Measurements from ENCODE around the gene IL36B.

Gene IL36B

DNA sequence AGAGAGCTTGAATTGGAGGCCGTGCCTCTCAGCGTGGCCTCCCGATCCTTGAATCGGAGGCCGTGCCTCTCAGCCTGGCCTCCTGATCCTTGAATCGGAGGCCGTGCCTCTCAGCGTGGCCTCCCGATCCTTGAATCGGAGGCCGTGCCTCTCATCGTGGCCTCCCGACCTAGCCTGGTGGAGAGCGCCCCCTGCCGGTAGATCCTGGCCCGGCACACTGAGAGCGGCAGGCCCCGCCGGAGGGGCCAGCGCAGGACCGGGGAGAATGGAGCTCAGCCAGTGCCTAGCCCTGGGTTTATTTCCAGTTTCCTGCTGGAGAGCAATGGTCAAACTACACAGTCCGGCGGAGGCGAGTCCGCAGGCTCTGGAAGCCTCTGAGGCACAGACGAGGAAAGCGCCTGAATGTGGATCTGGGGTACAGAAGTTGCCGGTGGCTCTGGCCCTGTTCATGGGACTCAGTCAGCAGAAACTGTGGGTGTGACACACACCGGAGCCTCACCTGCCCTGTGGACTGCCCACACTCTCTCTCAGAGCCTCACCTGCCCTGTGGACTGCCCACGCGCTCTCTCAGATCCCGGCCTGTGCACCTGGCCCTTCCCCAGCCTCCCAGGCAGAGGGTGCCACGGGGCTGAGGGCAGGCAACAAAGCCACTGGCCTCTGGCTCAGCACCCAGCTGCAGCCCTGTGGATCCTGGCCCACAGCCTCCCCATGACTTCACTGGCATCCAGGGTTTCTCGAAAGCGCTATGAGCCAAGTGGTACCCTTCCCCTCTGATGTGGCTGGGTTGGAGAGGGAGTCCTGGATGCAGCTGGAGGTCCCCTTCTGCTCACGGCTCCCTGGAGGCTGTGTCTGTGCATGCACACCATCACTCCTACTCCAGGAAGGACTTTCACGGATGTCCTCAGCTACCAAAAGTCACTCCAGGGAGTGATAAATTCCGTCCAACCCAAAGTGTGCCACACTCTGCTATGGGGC is 1.5 kb downstream of the IL36B start:
- no peak for DNase-seq

DNA sequence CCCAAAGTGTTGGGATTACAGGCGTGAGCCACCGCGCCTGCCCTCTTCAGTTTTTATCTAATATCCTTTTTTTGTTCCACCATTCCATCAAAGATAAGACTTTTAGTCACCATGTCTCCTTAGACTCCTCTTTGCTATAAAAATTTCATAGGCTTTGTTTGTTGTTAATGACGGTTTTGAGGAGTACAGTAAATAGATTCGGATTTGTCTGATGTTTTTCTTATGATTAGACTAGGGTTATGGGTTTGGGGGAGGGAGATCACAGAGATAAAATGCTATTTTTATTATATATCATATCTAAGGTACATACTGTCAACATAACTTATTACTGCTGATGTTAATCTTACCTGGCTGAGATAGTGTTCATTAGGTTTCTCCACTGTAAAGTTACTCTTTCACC is 6.2 kb downstream of the IL36B start:
- no peak for DNase-seq

DNA sequence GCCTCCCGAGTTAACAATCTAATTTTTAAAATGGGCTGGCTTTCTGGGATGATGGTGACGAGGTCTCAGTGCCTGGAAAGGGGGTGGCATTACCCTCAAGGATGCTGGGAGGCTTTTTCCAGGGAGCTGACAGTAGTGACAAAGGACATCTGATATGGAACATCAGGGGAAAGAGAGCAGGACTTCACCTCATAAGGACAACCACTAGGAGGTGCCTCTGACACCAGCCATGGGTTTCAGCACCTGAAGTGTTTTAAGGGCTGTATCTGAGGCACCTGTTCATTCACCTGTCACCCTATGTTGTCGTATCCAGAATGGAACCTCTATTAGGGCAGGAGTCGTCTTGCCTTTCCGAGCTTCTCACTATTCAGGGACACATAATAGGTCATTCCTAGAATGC is 10.8 kb downstream of the IL36B start:
- DNase-seq: no peak

DNA sequence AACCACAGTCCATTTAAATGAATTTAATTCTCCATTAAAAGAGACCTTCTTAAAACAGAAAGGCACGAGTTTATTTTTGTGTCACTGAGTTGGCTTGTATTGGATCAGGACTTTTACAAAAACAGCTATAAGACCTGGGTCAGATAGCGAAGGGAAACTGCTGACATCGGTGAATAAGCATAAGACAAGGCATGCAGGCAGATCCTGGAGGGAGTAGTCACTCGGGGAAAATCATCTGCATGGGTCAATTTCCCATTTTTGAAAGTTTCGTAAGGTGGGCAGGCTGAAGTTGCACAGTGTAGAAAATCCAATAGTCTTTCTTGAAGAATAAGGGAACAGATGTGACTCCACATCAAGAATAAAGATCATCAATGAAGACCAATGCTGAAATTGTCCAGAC is 12.9 kb downstream of the IL36B start:
- no peak for DNase-seq

DNA sequence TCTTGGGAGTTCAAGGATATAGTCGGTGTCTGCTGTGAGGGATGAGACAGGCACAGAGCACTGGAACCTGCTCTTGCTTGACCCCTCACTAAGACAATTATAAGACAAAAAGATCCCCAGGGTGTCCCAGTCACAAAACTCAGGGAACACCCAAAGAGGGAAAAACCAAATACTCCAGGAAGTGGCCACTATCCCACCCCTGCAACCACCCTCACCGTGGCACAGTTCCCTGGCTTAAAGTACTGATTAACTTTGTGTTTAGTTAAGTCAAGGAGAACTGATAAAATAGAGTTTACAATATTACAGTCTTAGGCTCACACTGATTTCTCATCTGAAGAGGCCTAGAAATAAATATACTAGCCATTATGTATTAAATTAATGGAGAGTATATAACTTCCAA is 13.5 kb downstream of the IL36B start:
- DNase-seq: no peak

DNA sequence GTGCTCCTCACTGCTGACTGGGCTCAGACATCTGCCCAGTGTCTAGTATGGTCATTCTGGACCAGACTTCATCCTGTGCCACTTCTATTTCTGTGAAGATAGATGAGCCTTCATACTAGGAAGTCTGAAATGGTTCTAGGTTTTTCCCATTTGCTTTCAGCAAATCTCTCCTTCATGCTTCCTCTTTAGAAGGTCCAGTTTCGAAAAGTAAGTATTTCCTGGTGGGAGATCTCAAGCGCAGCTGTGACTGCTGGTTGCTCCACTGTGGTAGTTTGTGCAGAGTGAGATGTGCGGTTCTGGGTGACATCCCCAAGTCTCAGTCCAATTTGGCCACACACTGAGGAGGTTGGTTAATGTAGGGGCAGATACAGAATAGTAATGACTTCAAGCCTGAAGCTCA is 14.4 kb downstream of the IL36B start:
- DNase-seq: no peak

DNA sequence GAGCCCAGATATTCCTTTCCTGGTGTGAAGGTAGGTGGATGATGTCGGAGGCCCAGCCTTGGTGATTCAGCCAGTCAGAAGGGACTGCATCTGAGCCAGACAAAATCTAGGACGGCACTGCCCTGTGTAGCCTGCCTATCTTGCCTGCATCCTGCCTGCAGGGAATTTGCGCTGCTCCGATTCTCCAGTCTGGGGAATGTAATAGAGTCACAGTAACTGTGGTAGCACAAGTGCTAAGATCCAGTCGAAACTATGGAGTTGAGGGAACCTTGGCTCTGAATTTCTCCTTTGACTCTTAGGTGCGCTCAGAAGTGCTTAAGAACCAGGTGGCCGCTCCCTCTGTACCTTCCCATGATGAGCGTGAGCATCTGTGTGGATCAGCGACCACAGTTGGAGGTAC is 15.9 kb downstream of the IL36B start:
- DNase-seq: no peak

DNA sequence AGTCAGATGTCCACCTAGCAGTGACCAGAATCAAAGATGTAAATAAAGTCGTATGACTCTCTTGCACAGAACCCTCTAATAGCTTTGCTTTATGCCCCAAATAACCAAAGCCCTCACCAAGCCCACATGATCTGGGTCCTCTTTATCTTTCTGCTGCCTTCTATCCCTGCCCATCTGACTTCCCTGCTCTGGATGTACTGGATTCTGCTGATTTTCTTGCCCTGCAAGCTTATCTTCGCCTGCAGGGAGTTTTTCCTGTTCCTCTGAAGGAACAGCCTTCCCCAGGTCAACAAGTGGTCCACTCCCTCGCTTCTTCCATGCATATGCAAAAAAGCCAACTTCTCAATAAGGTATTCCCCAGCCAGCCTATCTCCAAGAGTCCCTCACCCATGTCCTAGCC is 18.7 kb downstream of the IL36B start:
- DNase-seq: no peak

DNA sequence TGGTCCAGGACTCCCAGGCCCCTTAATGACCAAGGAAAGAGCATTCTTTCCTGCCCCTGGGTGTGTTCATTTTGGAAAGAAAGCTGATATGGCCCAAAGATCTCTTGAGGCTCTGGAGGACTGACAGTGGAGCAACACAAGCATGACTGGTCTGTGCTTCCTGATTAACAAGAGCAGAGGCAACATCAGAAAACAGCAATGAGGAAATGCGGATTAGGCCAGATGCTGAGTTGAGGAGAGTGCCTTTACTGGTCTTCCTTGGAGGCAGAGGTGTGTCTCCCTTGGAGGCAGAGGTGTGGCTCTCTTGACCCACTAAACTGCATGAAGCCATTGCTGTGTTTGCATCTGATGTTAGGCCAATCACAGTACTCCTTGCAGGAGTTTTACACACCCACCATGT is 19.9 kb downstream of the IL36B start:
- DNase-seq: no peak

DNA sequence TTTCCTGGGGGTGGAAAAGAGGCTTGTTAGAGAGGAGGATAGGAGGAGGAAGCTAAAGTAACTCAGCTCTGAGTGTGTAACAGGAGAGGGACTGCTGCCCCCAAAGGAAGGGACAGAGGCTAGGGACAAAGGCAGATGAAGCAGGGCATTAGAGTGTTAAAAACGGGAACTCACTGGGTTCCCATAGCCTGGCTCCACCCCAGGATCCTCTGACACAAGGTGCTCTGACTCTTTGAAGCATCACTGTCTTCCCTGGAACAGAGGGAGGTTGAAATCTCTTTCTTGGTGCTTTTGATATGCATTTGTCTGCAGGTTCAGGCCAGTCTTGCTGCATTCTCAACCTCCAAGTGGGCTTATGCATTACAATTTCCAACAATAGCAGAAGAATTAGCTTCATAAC is 24.6 kb downstream of the IL36B start:
- DNase-seq: no peak

DNA sequence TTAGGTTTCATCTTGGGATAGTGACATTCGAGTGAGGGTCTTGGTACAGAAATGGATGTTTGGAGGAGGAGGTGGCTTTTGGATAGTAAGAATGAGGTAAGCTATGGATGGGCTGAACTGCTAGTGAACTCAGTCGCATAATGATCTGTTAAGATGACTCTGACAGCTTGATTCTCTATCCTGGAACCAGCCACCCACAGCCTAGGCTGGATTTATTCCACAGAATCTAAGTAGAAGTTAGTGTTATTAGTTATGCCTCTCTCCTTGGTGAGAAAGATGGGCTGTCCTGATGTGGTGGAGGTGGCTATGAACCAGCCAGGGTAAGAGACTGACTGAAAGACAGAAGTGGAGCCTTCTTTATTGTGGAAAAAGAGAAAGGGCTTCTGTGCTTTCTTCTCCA is 25.0 kb downstream of the IL36B start:
- DNase-seq: no peak

DNA sequence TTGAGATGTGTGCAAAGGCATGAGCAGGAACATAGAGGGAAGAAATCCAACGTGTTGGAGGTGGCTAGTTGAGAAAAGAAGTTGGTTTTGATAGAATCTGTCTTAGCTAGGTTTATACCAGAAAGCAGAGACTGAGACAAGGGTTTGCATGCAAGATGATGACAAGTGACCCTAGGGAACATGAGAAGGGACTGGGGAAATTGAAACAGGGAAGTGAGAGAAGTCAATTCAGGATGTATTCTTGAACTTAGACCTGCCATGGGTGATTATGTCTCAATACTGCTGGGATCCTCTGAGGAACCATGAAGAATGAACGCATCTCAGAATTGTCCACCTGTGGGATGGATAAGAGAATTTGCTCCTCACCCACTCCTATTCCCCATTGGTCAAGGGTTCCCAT is 26.9 kb downstream of the IL36B start:
- DNase-seq: no peak

DNA sequence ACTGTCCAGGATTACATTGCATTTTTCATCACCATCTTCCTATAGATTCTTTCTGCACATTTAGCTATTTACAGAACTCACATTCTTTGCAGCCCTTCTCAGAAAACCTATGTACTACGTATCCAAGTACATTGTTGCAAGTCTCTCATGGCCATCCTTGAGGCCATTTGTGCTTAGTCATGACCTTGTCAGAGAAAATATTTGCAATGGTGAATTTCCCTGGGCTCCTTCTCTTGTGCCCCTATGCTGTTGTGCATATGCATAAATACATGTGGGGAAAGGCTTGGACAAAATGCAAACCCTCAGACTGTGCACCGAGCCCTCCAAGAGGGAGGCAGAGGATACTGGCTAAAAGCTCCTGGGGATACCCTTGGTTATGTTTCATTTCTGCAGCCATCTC is 27.9 kb downstream of the IL36B start:
- no peak for DNase-seq

DNA sequence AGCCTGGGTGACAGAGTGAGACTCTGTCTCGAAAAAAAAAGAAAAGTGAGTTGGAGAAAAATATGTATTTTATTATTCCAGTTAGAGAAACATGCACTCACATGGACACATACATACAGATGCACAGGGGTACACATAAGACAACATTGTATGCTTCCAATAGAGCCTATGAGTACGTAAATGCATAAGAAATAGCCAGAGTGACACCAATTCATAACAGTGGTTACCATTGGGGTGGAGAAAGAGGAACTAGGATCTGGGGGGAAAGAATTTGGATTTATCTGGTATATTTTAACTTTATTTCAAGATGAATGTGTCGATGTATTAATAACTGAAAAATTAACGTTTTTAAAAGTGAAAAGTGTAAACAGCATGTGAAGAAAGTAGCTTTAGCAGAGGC is 31.4 kb downstream of the IL36B start:
- DNase-seq: no peak

DNA sequence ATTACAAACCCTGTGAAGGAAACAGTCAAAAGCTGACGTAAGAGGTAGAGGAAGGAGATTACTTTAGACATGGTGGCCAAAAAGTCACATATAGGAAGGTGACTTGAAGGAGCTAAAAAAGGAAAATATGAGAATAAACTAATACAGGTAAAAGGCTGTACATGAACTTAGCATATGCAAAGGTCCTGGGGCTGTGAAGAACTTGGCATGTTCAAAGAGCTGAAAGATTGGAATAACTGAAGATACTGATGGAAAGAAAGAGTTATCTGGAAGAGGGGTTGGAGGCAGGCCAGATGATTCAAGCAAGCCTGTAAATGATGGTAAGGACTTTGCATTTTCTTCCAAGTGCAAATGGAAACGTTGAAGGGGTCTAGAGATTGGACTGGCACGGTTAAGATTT is 34.2 kb downstream of the IL36B start:
- DNase-seq: no peak

DNA sequence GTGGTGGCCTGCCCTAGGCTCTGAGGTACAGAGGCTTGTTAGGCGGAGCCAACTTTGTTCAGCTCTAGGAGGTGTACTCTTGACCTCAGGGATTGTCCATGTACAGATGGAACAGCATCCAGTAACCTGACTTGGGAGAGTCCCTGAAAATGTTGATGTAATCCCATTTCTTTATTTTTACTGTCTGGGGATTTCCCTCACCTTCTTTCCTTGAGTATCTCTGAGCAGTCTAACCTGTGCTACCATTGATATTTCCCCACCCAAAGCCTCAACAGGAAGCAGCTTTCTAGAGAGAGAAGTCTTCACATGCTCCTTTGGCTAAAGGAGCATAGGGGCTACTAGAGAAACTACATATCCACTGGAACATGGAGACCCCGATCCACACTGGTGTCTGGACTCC is 37.0 kb downstream of the IL36B start:
- no peak for DNase-seq

DNA sequence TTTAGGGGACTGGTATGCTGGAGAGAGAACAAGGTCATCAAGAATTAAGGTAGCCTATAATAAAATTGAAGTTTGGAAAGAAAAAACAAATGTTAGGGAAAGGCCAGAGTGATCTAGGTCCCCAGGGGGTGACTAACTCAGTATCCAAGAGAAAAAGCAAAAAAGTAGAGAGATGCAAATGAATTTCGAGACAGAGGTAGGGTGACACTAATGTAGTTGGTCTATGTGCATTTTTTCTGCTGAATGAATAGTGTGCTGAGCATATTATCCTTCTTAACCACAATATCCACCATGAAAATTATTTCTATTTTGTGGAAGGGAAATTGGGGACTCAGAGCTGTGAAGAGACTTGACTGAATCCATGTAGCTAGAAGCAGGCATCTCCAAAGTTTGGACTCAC is 37.6 kb downstream of the IL36B start:
- DNase-seq: no peak

DNA sequence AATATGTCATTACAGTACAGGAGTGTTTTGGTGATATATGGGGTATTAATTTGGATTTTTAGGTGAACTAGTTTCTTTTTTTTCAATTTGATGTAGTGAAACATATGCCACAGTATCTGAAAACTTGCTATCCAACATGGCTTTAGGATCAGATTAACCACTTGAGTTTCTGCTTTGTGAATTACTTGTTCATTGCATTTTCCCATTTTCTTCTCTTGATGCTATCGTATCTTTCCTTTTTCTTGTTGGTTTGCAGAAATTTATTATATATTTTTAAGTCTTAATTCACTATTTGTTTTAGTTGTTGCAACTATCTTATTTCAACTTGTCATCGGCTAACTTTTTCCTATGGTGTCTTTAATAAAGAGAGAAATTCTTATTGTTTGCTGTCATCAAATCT is 38.6 kb downstream of the IL36B start:
- no peak for DNase-seq

DNA sequence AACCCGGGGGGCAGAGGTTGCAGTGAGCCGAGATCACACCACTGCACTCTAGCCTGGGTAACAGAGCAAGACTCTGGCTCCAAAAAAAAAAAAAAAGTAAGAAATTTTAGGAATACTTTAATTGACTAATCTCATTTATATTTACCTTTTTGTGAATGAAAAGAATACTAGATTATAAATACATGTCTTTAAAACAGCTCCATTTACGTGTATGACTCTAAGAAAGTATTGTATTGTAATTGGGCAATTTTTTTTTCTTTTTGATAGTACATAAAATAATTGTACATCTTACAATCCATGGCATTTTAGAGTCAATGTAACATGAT is 39.4 kb downstream of the IL36B start:
- DNase-seq: no peak

DNA sequence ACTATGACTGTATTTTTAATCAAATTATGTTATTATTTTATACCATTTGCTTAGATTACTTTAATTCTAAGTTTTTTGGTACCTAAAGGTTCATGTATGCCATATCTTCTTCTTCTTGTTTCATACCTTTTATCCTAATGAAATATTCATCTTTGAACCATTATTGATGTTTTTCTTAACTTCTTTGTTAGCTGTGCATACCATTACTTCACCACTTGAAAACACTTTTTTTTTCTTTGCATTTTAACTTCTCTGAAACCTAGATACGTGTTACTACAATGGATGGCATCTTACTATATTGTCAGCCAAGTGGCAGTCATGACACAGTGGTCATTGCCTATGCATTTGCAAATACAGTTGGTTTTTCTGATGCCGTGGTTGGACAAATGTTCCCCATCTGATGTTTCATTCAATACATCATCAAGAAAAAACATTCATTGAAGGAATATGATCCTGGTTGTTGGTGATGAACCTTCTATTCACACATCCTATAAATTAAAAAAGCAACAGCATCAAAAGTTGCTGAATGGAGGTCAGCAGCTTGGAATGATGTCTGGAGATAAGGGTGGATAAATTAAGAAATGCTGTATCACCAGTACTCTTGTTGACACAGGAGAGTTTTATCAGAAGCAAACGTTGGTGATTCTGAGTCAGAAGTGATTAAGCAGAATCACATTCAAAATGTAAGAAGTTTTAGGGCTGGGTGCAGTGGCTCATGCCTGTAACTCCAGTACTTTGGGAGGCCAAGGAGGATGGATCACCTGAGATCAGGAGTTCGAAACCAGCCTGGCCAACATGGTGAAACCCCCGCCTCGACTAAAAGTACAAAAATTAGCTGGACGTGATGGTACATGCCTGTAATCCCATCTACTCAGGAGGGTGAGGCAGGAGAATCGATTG is 40.0 kb downstream of the IL36B start:
- DNase-seq: no peak

DNA sequence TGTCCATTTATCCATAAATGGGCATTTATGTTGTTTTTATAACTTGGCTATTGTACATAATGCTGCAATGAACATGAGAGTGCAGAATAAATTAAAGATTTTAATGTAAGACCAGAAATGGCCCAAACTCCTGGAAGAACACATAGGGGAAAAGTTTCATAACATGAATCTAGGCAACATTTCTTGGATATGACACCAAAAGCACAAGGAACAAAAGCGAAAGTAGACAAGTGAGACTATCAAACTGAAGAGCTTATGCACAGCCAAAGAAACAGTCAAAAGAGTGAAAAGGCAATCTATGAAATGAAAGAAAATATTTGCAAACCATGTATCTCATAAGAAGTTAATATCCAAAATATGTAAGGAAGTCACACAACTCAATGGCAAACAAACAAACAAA is 41.6 kb downstream of the IL36B start:
- no peak for DNase-seq

DNA sequence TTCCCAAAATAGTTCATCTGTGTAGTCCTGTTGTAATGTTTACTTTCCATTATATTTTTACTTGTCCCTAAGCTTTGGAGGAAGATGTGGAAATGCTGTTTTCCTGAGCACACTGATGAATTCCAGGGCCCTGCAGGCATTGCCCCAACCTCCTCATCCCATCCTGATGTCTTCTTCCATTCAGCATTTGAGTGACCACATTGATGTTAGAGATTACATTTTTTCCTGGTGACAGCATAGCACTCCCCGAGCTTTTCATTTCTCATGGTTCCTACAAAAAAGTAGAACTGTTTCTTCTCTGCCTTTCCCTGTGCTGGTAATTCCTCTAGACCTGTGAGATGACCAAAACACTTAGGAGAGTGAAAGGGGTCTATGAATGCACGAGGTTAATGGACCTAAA is 42.6 kb downstream of the IL36B start:
- no peak for DNase-seq

DNA sequence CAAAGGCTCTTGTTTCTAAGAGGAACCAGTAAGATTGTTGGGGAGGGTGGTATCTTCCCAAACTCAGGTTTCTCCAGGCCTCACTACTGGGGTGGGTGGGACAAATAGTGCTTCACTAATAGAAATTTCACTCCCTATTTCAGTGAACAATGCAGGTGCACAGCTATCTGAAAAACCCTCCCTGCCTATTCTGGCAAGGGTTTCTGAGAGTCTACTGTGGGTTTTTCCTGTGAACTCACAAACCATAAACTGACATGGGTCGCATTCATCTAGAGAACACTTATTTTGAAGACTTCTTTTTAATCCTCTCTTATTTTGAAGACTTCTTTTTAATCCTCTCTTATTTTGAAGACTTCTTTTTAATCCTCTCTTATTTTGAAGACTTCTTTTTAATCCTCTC is 43.0 kb downstream of the IL36B start:
- DNase-seq: no peak

DNA sequence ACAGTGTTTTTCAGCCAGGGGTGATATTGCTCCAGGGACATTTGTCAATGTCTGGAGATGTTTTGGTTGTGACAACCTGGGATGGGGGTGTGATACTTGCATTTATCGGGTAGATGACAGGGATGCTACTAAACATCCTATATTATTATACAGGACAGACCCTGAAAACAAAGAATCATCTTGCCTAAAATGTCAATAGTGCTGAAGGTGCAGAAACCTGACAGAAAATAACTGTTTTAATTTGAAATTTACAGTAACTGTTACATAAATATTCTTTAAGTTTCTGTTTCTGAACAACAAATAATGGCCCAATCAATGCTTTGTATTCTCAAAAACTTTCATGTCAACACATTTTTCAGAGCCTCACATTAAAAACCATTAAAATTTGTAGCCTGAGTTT is 45.4 kb downstream of the IL36B start:
- DNase-seq: no peak

Measured in activated CD4-positive, alpha-beta T cell treated with anti-CD3 and anti-CD28 coated beads, Interleukin-10, Interleukin-2, amounts not matched to agents 100 ng/mL and 50 ng/mL, durations not matched to agents 16 hours and 8 hours (primary cell).